Mucosa of stomach (tissue), 1 donor: ENCODE measurements around the gene TSPAN4.

Experiments
- H3K27me3 ChIP-seq: one replicate; pipeline ENCODE4 v1.7.0; 2013; ENCODE audit warnings: mild to moderate bottlenecking, low read length; ENCODE audit not compliant: control insufficient read depth, insufficient read depth
- H3K36me3 ChIP-seq: one replicate; pipeline ENCODE4 v1.7.0; 2013; ENCODE audit warnings: low read length; ENCODE audit not compliant: control insufficient read depth, insufficient read depth
- H3K4me1 ChIP-seq: one replicate; pipeline ENCODE4 v1.7.0; 2013; ENCODE audit warnings: mild to moderate bottlenecking, low read length; ENCODE audit not compliant: control insufficient read depth, insufficient read depth
- H3K4me3 ChIP-seq: one replicate; pipeline ENCODE4 v1.7.0; 2013; ENCODE audit warnings: low read length
- H3K9ac ChIP-seq: one replicate; pipeline ENCODE4 v1.7.0; 2013; ENCODE audit warnings: mild to moderate bottlenecking, low read length, moderate library complexity
- H3K9me3 ChIP-seq: one replicate; pipeline ENCODE4 v1.7.0; 2013; ENCODE audit warnings: mild to moderate bottlenecking, low read length, moderate library complexity; ENCODE audit not compliant: control insufficient read depth
- donor health status: Pancreatic carcinoma.

Gene TSPAN4

DNA sequence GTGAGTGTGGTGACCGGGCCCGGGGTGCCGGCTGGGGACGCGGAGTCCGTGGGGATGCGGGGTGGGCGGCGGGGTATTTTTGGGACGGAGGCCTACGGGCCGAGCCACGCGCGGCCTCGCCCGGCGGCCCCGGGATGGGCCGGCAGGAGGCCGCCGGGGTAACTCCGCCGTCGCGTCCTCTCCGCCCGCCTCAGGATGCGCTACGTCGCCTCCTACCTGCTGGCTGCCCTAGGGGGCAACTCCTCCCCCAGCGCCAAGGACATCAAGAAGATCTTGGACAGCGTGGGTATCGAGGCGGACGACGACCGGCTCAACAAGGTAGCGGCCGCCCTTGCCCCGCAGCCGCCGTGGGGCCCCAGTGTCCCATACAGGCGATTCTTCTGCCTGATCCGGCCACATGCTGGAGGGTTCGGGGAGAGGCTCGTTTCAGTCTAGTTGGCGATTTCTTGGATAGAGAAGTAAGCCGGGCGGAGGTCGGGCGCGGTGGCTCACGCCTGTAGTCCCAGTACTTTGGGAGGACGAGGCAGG, 32.5 kb upstream of the TSPAN4 start:
- H3K4me1 ChIP-seq, result peaks cover 21% of the 10 kb centered on the region
- H3K36me3 ChIP-seq, result peaks cover 15% of the 10 kb centered on the region
- no peaks in the 10 kb centered on the region for H3K27me3 ChIP-seq

DNA sequence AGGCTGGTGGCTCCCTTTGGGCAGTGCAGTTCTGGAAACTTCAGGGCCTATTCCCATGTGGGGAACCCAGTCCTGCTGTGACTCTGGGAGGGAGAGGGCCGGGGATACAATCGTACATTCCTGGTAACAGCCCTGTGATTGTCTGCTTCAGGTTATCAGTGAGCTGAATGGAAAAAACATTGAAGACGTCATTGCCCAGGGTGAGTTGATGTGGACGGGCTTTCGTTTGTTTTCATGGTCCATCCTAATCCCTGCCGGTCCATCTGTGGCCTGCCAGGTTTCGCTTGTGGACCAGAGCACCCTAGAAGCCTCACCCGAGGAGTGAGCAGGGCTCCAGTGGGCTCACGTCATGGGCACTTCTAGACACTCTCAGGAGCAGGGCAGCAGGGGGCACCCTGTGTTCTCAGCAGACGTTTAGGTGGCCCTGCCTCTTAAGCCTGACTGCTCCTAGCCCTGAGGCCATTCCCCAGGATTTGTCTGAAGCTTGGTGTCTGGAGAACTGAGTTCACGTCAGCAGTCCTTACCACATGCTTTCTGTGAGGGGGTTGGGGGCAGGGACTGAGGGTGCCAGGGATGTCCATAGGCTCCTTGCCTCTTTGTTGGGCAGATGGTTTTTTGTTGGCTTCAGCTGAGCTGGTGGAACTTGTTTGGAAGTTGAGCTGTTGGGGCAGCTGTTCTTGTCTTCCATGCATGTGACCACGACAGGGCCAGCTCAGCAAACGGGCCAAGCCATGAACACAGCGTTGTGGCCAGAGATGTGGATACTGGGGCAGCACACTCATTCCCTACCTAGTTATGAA, 31.0 kb upstream of the TSPAN4 start:
- Histone ChIP-seq H3K9ac (peak overlapping the region; percentile 91), H3K9me3 (no peaks in the 10 kb centered on the region), H3K4me3 (peak overlapping the region; percentile 20)

More for the DNA sequence above, 32.5 kb upstream of the TSPAN4 start:
- H3K9ac ChIP-seq, result peak overlapping the region; percentile 91
- H3K9me3 ChIP-seq, result no peaks in the 10 kb centered on the region
- peak overlapping the region; percentile 77 for H3K4me3 ChIP-seq

DNA sequence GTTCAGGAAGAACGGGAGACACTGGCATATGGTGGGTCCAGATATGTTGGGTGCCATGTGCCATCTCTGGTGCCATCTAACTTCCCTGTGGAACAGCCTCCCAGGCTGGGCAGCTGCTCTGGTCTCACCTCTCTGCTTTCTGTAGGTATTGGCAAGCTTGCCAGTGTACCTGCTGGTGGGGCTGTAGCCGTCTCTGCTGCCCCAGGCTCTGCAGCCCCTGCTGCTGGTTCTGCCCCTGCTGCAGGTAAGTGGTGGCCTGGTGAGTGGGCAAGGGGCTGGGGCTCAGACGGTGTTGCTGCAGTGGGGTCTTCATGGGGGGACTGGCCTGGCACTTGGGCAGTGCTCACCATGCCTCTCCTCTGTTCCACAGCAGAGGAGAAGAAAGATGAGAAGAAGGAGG, 30.3 kb upstream of the TSPAN4 start:
- Histone ChIP-seq H3K4me1 (peaks cover 21% of the 10 kb centered on the region), H3K9ac (no peak overlapping the region), H3K36me3 (peaks cover 15% of the 10 kb centered on the region), H3K4me3 (no peak overlapping the region), H3K9me3 (no peaks in the 10 kb centered on the region), H3K27me3 (no peaks in the 10 kb centered on the region)

More for the DNA sequence above, 31.0 kb upstream of the TSPAN4 start:
- Histone ChIP-seq H3K36me3 (peaks cover 15% of the 10 kb centered on the region), H3K27me3 (no peaks in the 10 kb centered on the region), H3K4me1 (peaks cover 21% of the 10 kb centered on the region)

DNA sequence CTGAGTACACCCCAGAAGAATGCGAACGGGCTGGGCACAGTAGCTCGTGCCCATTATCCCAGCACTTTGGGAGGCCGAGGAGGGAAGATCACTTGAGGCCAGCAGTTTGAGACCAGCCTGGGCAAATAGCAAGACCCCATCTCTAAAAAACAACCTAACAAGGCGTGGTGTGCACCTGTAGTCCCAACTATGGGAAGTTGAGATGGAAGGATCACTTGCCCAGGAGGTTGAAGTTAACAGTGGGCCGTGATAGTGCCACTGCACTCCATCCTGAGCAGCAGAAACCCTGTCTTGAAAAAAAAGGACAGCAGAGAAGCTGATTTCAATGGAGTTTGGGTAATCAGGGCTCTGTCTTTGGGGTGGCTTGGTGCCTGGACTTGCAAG, 29.6 kb upstream of the TSPAN4 start:
- no peaks in the 10 kb centered on the region for H3K9me3 ChIP-seq
- H3K27me3 ChIP-seq, result no peaks in the 10 kb centered on the region
- peaks cover 15% of the 10 kb centered on the region for H3K36me3 ChIP-seq
- H3K4me1 ChIP-seq, result peaks cover 22% of the 10 kb centered on the region
- no peak overlapping the region for H3K4me3 ChIP-seq
- H3K9ac ChIP-seq, result no peak overlapping the region

DNA sequence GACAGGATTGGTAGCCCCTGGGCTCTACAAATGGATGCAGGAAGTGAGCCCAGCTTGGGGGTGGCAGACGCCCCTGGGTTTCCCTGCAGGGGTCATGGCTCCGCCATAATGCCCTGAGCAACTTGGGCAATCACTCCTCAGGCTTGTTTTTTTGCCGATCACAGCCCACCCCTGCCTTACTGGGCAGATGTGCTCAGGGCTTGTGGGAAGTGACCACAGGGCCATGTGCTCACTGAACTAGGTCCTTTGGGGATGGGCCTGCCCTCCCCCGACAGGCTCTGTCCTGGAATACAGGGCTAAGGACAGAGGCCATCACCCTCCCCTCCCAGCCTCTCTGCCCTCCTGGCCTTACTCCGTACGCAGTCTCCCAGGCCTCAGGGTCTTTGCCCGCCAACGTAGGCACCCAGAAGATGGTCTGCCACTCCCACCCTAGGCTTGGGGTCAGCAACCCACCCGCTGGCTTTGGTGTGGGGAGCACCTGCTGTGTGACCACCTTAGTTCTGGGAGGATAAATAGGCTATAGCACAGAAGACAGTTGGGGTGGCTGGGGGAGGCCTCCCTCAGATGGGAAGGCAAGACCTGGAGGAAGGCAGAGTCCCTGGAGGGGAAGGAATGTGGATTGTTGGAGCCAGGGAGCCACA, 29.1 kb upstream of the TSPAN4 start:
- H3K9ac ChIP-seq, result no peak overlapping the region
- peaks cover 24% of the 10 kb centered on the region for H3K4me1 ChIP-seq
- H3K9me3 ChIP-seq, result no peaks in the 10 kb centered on the region
- no peaks in the 10 kb centered on the region for H3K27me3 ChIP-seq
- H3K4me3 ChIP-seq, result no peak overlapping the region
- peaks cover 15% of the 10 kb centered on the region for H3K36me3 ChIP-seq

DNA sequence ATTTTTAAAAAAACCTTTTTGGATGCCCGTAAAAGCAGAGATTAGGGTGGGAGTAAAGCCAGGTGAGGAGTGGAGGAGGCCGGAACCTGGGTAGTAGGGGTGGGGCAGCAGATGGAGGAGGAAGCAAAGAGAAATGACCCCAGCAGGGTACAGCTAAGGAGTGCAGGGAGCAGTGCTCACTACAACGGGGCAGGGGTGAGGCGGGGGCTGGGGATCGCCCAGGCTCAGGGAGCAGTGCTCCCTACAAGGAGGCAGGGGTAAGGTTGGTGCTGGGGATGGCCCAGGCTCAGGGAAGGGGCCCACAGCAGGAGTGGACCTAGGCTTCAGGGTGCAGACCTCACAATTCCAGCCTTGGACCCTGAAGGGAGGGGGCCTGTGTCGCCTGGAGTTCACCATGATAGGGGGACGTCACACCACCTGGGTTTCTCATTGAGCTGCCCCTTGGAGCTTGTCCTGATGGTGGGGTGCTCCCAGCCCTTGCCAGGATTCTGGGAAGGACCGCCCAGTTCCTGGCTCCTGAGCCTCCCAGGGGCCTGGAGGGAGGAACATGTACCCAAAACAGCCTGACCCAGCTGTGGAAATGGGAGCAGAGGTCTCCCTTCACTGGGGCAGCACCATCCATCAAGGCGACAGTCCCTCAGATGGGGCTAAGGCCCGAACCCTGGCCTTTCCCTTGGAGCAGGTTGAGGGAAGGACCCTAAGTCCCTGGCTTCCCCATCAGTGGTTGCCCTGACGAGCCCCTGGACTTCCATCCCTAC, 26.8 kb upstream of the TSPAN4 start:
- peaks cover 27% of the 10 kb centered on the region for H3K4me1 ChIP-seq

DNA sequence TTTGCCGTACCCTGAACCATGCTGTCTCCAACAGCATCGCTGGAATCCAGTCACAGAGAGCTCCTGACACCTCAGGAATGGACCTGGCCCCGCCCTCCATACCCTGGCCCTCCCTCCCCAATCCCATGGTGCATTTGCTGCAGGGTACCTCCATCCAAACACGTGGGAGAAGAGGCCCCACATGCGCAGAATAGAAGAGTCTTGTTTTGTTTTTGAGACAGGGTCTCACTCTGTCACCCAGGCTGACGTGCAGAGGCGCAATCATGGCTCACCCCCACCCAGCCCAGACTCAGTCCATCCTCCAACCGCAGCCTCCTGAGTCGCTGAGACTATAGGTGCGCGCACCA, 26.2 kb upstream of the TSPAN4 start:
- Histone ChIP-seq H3K27me3 (no peaks in the 10 kb centered on the region), H3K36me3 (peaks cover 14% of the 10 kb centered on the region), H3K4me3 (no peak overlapping the region), H3K9me3 (no peaks in the 10 kb centered on the region), H3K9ac (no peak overlapping the region), H3K4me1 (peaks cover 27% of the 10 kb centered on the region)

More for the DNA sequence above, 26.8 kb upstream of the TSPAN4 start:
- H3K4me3 ChIP-seq, result no peak overlapping the region
- H3K36me3 ChIP-seq, result peaks cover 15% of the 10 kb centered on the region
- H3K9me3 ChIP-seq, result no peaks in the 10 kb centered on the region
- no peak overlapping the region for H3K9ac ChIP-seq
- H3K27me3 ChIP-seq, result no peaks in the 10 kb centered on the region

DNA sequence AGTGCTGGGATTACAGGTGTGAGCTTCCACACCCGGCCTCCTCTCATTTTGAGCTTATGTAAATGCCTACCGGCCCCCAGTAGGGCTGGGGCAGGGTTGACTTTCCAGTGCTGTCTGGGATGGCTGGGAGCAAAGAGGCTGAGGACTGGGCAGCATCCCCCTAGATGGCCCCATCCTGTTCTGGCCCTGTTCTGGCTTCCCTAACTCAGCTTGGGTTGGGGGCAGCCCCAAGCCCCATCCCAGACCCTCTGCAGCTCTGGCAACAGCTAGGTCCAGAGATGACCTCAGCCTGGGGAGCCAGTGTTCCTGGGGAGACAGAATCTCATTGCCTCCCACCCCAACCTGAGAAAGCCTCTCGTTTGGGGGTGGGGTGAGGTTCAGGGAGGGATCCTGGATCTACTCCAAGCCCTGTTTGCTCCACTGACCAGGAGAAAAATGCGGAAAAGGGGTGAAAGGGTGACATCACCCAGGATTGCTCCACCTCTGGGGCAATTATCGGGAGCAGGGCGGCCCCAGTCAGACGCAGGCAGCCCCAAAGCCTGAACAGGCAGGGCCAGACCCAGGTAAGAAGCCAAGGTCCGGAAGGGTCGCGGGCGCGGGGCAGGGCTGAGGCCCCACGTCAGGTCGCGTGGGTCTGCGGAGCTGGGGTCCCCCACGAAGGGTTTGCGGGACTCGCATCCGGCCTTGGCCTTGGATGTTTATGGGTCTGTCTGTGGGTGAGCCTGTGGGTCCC, 24.1 kb upstream of the TSPAN4 start, which contains the start of gene PNPLA2:
TSS of gene PNPLA2 (plus strand) at position 519 of the 733 bp plus-strand sequence. CDS start 805 bp downstream, outside the sequence.
- H3K4me1 ChIP-seq, result peaks cover 41% of the 10 kb centered on the region
- no peaks in the 10 kb centered on the region for H3K9me3 ChIP-seq
- peak within 1 kb of the TSS; percentile 71 for H3K4me3 ChIP-seq
- H3K36me3 ChIP-seq, result no peaks in the 10 kb centered on the region
- peak within 1 kb of the TSS; percentile 96 for H3K9ac ChIP-seq
- H3K27me3 ChIP-seq, result no peaks in the 10 kb centered on the region

DNA sequence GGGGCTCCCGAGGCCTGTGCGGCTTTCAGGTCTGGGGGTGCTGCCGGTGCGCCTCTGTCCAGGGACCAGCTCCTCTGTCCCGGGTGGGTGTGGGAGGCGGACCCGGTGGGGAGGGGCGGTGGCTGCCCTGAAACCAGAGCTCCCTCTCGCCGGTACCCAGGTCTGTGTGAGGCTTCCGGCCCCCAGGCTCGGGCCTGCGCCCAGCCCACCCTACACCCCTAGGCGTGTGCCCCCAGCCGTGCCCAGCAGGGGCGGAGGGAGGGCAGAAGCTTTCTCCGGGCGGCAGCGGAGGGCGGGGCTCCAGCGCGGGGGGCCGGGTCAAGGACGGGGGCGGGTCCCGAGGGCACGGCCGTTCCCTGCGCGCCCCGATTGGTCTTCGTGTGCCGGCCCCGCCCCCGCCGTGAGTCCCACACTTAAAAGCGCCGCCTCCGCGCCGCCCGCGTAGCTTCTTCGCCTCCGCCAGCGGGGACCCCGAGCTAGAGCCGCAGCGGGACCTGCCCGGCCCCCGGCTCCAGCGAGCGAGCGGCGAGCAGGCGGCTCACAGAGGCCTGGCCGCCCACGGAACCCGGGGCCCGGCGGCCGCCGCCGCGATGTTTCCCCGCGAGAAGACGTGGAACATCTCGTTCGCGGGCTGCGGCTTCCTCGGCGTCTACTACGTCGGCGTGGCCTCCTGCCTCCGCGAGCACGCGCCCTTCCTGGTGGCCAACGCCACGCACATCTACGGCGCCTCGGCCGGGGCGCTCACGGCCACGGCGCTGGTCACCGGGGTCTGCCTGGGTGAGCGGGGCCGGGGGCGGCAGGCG, 23.3 kb upstream of the TSPAN4 start:
- H3K4me3 ChIP-seq, result peak overlapping the region; percentile 84
- no peaks in the 10 kb centered on the region for H3K36me3 ChIP-seq
- peak overlapping the region; percentile 96 for H3K9ac ChIP-seq
- H3K9me3 ChIP-seq, result no peaks in the 10 kb centered on the region
- H3K4me1 ChIP-seq, result peaks cover 49% of the 10 kb centered on the region
- no peaks in the 10 kb centered on the region for H3K27me3 ChIP-seq

DNA sequence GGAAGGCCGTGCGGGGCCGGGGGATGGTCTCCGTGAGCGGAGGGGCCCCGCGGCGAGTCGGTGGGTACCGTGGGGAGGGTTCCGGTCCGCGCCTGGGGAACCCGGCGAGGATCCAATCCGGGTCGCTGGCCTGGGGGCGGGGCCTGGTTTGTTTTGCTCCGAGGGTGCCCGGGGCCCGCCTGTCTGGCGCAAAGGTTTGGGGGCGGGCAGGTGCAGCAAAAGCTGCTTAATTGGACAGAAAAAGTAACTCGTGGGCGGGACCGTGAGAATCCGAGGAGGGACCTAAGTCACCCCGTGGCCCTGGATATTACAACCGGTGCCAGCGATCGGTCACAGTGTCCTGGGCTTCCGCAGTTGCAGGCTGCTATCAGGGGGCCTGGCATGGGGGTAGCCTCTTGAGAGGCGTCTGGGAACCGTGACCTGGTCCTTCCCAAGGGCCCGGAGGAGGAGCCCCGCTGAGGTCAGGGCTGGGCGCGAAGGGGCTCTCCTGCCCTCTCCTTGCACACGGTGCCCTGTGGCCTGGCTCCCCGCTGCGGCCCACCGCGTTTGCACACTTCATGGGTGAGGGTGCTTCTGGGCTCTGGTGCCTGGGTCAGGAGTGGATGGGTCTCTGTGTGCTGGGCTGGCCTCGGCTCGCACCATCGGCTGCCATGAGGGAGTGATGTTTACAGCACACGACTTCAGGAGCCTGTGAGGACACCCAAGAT, 22.6 kb upstream of the TSPAN4 start:
- Histone ChIP-seq H3K36me3 (no peaks in the 10 kb centered on the region), H3K4me1 (peaks cover 56% of the 10 kb centered on the region), H3K9me3 (no peaks in the 10 kb centered on the region), H3K9ac (peak overlapping the region; percentile 85), H3K4me3 (peak overlapping the region; percentile 84), H3K27me3 (no peaks in the 10 kb centered on the region)
